Activated CD4-positive, CD25-positive, alpha-beta regulatory T cell (primary cell): ENCODE measurements around the gene AP1S1.

ENCODE experiments used
- DNase-seq, 4 experiments: peaks; one replicate each; lab custom pipeline; 2025; lab: John Stamatoyannopoulos, UW

AP1S1 gene

GRCh38 chr7:101159696-101160674, 5.7 kb downstream of the AP1S1 start:
- DNase-seq: no peak

- DNase-seq: no peak
Measured at GRCh38 chr7:101160910-101161309, 6.6 kb downstream of the AP1S1 start.

- no peak for DNase-seq
Measured at GRCh38 chr7:101161692-101162471, 7.6 kb downstream of the AP1S1 start.

- DNase-seq: no peak
Measured at GRCh38 chr7:101162551-101163278, 8.4 kb downstream of the AP1S1 start.

- no peak for DNase-seq
Measured at GRCh38 chr7:101163279-101164070, 9.2 kb downstream of the AP1S1 start.

GRCh38 chr7:101164071-101164840, 10.0 kb downstream of the AP1S1 start:
- no peak for DNase-seq

GRCh38 chr7:101165075-101165957, 11.0 kb downstream of the AP1S1 start, which contains the start of gene VGF:
VGF (minus strand) TSS chr7:101165569; CDS start chr7:101164843, 726 bp downstream.
- DNase-seq: peak; percentile 80 to 85 (median 82)

GRCh38 chr7:101165958-101166647, 11.8 kb downstream of the AP1S1 start:
- DNase-seq: no peak

GRCh38 chr7:101166648-101166908, 12.3 kb downstream of the AP1S1 start:
- DNase-seq: no peak

- no peak for DNase-seq
Measured at GRCh38 chr7:101166909-101167644, 12.8 kb downstream of the AP1S1 start.

- no peak for DNase-seq
Measured at GRCh38 chr7:101167645-101168411, 13.6 kb downstream of the AP1S1 start.

GRCh38 chr7:101168412-101169049, 14.3 kb downstream of the AP1S1 start:
- no peak for DNase-seq

- DNase-seq: no peak
Measured at GRCh38 chr7:101169110-101169837, 15.0 kb downstream of the AP1S1 start.

- peak; percentile 55 to 74 (median 58) for DNase-seq
Measured at GRCh38 chr7:101169838-101170551, 15.7 kb downstream of the AP1S1 start.

GRCh38 chr7:101170617-101171441, 16.6 kb downstream of the AP1S1 start:
- no peak for DNase-seq
